NCI-H526 treated with DMSO at 0.1 percent for 48 hours (cell line): ENCODE data around the gene GLDN.
A peak's percentile ranks its signal among the peaks of the same experiment; 100 is the strongest.

Source experiments
- DNase-seq: peaks from one replicate; lab custom pipeline; 2025; lab: John Stamatoyannopoulos, UW

The GLDN gene

DNA sequence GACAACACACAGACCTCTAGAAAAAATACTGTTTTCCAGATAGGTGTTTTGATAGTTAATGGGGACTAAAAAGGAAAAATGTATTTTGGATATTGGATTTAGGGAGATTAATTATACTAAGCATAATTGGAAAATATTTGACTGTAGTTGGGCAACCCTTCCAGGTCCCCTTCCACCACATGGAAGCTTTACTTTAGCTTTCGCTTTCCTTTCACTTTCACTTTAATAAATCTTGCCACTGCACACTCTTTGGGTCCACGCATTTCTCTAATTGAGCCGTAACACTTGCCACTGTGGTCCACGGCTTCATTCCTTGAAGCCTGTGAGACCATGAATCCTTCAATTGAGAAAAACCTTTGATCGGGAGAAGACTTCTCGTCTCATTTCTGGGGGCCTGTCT is 15.5 kb downstream of the GLDN start:
- no peak for DNase-seq

DNA sequence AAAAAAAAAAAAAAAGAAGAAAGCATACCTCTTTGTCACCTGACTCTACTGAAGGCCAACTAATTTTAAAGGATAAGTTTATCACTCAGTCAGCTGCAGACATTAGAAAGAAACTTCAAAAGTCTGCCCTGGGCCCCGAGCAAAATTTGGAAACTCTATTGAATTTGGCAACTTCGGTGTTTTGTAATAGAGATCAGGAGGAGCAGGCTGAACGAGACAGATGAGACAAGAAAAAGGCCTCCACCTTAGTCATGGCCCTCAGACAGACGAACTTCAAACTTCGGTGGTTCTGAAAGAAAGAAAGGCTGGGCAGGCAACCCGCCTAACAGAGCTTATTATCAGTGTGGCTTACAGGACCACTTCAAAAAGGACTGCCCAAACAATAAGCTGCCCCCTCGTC is 18.5 kb downstream of the GLDN start:
- DNase-seq: no peak

DNA sequence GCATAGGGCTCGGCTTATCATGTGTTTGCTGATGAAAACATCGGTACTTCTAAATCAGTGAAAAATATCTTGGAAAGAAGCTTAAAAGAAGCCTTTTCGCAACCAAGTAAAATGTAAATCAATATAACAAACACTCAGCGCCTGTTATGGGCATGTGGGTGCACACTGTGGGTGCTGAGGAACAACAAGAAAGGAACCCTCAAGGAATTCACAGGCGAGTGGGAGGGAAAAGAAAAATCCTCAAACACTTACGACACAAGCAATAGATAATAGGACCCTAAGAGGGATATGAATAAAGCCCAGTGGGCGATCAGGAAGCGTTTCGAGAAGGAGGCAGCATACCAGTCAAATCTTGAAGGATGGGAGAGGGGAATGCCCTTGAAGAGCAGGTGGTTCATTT is 21.9 kb downstream of the GLDN start:
- DNase-seq: no peak

DNA sequence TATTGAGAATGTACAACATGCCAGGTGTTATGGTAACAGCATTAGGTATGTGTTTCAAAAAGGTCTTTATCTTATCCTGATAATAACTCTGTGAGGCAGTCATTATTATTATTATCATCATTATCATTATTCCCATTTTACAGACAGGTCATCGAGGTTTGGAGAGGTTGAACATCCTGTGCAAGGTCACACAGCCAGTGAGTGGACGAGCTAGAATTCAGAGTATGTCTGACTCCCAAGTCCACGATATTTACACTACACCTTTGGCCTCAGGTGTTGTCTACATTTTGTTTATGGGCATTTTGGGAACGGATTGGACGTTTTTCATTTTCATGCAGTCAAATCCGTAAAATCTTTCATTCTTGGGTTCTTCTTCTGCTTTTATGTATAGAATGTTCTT is 24.0 kb downstream of the GLDN start:
- DNase-seq: no peak

DNA sequence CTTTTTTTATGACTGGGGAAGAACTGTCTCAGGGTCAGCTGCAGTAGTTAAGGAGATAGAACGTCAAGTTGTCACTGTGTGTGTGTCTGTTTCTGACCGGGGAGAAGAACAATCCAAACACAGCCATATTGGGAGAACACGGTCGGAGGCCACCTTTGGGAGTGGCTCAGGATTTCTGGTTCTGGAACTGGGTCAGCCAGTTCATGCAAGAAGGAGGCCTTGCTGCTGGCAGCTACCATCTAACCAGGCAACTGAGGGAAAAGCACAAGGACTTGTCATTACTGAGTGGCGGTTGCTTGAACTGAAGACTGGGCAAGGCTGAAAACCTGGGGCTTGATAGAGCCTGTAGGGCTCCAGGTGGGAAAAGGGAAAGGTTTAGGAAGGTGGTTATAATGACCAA is 24.6 kb downstream of the GLDN start:
- no peak for DNase-seq

DNA sequence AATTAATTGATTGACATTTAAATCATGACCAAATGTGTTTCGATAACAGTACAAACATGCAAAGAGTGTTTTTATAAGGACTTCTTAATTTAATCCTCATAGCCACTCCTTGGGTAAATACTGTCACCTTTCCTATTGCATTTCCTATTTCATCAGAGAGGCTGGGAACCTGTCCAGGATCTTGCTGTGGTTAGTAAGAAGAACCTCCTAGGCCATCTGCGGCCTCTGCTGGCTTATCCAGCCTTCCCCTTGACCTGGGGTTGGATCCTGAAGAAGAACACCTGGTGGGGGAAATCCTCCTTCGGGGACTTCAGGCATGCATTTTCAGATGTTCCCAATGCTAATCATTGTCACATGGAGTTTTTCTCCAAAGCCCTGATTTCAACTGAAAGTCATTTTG is 25.5 kb downstream of the GLDN start:
- DNase-seq: no peak

DNA sequence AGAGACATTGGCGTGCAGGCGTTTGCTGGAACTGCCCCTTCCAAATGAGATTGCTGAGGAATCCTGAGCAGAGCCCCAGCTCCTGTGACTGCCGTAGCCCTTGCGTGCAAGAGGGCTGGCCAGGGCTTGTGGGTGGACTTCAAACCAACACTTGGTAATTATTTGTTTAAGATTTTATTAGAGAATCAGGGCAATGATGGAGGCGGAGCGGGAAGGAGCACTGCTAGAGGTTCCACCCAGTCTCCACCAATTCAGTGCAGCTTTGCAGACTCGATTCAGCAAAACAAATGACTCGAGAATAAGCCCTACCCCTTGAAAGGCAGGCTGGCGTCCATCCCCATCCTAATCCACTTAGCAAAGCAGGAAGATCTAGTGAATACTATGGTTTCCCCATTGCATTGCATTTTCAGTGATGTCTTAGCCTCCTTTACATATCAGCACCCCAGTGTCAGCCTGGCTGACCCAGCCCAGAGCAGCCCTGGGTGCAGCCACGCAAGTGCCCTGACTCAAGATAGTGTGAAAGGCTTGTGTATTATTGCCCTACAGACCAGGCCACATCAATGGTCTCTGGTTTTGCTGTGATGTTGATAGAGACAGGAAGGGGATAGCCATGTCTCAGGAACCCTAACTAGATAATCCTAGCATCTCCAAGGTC is 26.0 kb downstream of the GLDN start:
- peak; percentile 60 for DNase-seq

DNA sequence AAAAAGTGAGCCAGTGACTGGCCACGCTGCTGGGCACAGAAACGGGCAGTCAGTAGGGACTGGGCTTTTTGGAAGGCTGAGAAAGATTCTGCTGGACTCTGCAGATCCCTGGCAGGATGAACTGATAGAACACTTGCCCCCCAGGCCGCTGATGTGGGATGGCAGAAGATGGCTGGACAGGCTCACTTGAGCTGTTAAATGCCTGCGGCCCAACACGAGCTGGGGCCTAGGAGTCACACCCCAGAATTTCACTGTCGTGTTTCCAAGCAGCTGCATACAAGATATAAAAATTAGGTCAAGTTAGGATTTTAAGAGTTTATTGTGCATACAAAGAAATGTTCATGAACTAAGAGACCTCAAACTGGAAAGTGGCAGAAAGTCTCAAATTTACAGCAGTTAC is 26.9 kb downstream of the GLDN start:
- DNase-seq: no peak

DNA sequence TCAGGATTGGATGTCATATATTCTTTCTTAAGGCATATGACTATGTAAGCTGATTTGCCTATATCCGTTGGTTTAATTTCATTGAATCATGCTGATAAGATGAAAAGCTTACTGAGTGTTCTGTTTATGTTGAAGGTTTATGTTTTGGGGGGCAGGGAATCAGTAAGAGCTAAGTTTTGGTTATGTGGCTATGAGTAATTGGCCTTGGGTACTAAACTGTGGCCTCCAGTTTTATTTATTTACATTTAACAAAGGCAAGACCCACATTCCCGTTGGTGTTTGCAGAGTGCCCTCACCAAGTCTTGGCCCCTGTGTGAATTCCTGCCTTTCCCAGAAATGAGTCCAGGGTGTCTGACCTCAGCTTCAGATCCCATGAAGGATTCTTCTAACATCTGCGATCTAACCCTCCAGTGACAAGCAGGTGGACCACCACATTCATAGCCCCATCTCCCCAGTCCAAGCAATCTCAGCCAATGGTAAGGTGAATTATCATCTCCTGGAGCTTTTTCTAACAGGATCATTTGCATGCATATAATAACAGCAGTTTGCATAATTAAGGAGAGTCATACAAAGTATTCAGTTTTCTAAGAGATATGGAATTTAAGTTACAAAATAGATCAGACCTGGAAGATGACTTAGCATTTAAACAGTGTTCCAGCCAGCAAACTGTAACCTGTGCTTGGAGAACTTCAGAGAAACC is 27.4 kb downstream of the GLDN start:
- peak; percentile 94 for DNase-seq

DNA sequence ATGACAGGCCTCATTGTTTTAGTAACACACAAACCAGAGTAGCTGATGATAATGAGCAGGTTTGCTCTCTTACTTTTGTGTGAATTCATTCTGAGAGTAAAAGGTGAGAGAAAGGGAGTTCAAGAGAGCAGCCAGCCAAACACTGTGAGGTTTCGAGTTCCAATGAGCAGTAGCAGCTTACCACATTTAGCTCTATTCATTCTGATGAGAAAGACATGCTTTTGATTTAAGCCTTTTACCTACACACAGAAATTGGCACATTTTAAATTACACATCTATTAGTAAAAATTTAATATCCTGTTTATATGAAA is 28.0 kb downstream of the GLDN start:
- DNase-seq: no peak

DNA sequence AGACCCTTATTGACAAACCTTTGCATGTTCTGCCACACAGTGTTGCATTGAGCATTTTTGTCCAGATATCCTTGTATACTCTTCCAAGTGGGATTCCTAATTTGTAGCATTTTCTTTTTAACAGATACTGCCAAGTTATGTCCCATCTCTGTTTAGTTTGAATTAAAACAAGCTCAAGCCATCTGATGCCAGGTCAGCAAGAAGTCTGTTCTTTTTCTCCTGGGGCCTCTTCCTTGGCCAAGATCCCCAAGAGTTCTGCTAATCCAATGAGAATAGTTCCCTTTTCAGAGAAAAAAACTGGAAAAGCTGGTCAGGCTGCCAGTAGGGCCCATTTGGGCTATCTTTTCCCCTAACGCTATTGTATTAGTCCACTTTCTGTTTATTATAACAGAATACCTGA is 29.8 kb downstream of the GLDN start:
- no peak for DNase-seq

DNA sequence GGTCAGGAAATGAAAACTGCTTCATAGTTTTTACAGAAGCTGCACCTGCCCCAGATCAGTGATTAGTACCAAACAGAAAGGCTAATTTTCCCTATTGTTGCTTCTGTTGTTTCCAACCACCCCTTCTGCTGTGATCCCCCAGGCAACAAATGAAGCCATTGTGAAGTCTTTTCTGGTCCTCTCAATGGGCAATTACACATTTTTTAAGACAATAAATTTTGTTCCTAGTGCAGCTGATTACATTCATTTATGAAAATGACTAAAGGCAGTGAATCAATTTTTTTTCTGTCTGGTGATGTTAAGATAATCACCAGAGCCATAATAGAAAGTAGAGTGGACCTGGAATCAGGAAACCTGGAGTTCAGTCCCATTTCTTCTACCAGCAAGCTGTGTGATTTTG is 32.7 kb downstream of the GLDN start:
- DNase-seq: peak; percentile 67

DNA sequence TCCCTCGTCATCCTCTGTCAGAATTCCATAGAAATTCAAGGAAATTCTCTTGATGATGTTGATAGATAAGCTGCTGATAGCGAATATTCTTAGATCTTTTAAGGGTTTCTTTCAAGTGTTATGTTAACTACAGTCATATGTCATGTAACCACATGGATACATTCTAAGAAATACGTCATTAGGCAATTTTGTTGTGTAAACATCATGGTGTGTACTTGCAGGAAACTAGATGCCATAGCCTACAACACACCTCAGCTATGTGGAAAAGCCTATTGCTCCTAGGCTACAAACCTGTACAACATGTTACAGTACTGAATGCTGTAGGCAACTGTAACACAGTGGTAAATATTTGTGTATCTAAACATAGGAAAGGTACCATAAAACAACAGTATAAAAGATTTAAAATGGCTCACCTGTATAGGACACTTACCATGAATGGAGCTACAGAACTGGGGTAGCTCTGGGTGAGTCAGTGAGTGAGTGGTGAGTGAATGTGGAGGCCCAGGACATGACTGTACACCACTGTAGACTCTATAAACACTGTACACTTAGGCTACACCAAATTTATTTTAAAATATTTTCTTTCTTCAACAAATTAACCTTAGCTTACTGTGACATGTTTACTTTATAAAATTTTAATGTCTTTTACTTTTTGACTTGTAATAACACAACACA is 34.6 kb downstream of the GLDN start:
- no peak for DNase-seq

DNA sequence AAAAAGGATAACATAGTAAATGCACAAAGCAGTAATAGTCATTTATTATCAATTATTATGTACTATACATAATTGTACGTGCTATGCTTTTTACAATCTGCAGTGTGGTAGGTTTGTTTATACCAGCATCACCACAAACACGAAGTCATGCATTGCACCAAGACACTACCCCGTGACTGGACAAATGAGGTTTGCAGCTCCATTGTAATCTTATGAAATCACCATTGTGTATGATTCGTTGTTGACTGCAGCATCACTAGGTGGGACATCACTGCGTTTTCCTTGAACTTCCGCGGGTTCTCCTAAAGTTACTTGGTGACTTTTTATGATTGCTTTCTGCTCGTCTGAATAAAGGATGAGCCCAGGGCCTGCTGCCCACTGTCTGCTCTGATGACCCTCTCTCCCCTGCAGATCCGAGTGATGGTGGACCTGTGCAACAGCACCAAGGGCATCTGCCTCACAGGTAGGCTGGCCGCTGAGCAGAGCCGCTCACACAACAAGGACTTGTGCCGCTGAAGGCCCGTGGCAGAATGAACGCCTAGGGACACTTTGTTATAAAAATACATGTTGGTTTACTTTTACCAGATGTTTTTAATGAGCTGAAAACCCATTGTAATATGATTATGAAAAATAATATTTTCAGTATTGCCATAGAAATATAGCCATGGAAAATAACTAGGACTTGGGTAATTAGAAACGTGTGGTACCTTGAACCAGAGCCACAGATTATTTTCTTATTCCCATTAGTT is 35.8 kb downstream of the GLDN start:
- DNase-seq: no peak

DNA sequence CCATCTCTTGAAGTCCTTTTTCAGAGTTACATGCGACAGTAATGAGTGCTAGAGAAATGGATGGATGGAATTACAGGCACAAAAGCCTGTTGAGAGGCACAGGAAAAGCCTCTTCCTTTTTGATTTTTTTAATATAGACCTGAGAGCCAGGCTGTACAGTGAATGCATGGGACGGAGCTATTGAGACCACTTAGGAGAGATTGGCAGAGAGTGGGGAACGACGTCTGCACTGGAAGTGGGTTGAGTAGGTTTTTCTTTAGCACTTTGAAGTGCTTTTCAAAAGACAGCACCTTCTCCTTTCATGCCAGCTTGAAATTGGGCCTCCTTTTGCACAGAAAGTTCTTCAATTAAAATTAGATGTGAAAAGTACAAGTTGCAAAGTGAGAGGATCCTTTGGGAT is 37.0 kb downstream of the GLDN start:
- no peak for DNase-seq

DNA sequence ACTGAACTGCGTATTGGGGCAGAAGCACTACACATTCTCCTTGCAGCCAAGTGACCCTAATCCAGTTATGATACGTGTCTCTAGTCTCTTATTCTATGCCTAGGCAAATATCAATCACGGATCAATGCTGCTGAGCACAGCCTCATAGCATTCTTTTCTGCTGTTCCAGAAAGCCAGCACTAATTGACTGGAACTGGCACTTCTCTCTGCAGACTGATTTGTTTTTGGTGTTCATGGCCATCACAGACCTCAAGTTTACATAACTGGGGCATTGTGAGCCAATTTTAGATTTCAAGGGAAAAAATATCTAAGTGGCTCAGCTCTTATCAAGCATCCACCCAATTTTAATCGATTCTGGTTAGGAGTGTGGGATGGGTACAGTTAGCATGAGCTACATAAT is 37.9 kb downstream of the GLDN start:
- DNase-seq: no peak

DNA sequence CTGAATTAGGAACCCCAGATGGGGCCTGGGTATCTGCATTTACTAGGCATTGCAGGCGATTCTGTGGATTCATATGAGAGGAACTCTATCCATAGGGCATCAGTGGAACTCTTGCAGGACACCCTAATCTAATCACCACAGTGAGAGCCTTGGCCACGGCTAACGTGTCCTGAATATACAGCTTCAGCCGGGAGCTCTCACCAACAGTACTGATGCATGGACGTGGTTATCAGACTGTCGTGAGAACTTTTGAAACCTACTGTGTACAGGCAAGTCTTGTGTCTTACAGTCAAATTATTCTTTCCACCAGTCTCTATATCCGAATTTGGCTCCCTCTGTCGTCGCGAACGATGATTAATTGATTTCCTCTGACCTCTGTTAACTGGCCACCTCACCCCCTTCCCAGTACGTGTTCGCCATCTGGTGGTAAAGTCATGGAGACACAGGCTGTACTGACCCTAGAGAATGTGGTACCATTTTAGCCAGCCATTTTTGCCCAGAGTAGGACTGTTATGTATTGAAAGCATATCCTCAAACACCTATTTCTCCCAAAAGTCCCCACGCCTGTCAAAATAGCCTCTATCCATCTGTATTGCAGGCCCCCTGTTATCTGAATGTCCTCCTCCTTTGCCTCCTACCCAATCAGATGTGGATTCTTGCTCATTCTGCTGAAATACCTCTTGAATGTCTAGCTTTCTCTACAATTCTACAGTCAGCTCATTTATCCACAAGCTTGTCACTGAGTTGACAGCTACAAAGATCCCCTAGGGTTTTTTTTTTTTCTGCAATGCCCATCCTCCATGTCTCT is 39.7 kb downstream of the GLDN start:
- DNase-seq: peak; percentile 64

DNA sequence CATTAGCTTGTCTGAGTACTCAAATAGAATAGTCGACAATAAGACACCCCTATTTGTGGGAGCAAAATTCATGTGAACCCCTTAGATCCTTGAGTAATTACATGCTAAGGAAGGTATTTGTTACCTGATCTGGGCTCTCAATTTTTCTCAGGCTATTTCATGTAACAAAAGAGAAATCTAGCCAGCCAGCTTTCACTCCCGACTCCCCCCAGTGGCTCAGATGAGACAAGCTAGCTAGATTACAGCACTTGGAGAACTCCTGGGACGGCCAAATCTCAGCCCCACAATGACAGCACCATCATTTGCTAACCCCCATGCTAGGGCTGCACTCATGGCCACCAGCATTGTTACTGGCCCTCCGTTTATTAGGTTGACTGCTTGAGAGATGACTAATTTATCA is 41.3 kb downstream of the GLDN start:
- DNase-seq: peak; percentile 16

DNA sequence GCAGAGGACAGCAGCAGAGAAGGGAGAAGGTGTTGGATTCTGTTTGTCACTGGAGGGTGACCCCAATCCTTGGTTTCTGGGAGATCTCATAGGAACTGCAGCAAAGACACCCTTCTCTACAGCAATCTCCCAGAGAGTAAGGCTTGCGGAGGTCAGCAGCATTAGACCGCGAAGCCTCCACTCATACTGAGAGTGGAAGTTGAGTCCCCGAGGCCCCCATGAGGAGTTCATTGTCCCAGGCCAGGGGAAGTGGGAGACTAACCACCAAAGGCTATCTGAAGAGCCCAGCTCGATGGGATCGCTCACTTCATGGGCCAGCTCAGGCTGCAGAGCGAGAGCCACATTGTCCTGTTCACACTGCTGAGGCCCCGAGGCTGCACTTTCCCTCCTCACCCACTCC is 44.6 kb downstream of the GLDN start:
- no peak for DNase-seq

DNA sequence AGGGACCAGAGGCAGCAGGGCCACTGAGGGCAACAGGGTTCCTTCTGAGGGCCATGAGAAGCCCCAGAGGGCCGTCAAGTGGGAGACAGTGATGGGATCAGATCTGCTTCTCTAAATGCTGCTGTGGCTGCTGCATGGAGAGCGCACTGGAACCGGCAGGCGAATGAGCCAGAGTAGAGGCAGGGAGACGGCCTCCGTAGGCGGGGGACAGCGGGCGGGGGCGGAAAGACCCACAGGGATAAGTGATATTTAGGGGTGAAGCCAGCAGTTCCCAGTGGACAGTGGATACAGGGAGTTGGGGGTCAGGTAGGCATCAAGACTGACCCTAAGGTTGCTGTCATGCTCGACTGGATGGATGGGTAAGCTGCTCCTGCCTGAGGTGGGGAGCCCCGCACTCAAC is 45.0 kb downstream of the GLDN start:
- DNase-seq: no peak

DNA sequence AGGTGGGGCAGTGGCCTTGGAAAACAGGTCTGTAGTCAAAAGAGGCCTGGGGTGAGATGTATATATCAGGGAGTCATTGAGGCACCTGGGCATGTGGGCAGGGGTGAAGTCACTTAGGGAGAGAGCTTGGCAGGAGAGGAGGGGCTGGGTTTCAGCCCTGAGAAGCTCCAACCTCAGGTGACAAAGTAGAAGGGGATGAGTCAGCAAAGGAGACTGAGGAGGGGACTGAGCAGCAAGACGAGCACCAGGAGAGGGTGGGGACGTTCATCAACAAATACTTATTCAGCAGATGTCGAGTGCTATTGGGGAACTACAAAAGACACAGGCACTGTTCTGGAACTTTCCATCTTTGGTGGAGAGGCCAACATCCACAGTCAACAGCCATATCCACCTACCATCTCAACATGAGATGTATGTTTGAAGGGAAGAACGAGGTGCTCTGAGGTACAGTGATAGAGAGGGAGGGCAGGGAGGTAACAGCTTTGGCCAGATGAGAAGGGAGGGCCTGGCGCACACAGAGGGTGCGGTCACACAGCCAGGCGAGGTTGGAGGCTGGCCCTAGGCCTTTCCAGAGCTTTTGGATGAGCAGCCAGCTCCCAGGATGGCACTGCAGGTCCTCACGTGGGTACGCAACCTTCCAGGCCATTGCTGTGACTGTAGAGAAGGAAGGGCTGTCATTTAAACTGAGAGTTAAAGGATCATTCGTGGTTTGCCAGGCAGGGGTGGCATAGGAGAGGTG is 45.7 kb downstream of the GLDN start:
- DNase-seq: no peak

DNA sequence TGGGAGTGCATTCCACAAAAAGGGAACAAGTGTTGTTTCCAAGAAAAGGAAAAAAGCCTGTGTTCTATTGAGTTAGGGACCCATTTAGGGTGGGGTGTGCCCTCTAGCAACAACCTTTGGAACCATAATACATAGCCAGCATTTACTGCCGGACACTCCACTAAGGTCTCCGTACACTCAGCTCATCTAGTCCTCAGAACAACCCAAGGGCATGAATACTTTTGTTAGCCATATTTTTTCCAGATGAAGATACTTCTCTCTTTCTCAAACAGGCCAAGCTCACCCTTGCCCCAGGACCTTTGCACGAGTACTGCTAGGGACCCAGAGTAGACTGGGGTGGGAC is 46.2 kb downstream of the GLDN start:
- DNase-seq: no peak
